ENCODE results near the gene PYHIN1.

The PYHIN1 gene

DNA sequence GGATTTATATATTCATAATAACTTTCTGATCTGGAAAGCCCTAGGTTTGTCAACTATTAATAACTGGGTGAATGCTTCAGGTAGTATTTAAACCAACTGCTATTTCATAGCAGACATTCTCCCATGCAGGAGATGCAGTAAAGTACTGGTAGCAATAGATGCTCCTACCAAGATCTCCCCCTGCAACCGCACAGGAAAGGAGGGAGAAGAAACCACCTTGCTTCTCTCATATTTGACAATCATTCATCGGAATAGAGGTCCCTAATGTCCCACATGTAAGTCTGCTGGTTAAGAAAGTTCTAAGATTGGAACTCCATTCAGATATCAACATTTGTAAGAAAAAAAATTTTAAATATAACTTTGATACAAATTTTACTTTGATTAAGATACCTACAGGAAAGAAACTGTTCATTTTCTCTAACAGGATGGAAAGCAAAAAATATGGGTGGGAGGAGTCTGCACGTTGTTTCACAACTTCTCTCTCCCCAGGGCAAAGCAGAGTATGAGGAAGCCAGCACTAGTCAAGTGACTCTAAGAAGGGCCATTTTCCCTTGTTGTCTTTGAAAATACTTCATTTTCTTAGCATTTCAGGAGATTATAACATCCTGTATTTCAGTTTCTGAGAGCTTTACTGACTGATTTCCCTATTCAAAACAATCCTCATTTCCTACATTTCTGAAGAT, at the start of gene PYHIN1:
Gene PYHIN1 (plus strand): TSS at position 498 of the 683 bp plus-strand sequence. CDS start 5,359 bp downstream, outside the sequence.
- no peak for DNase-seq (ENCODE audit: low read depth)

DNA sequence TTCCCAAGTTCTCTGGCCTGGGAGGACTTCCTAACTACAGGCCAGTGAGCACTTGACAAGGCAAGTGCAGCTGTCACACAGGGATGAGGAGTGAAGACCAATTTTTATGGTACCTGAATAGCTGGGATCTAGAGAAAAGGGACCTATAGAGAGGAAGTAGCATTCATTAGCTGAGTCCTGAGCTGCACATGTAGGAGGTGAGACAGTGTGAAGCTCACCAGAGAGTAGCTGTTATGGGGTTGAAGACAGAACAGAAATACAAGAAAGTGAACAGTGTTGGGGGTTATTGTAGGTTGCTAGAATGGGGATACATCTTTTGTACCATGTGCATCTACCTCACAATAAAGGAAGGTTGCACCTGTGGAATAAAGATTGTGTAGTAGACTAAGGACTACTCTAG, 37.7 kb upstream of the PYHIN1 start:
- DNase-seq (ENCODE audit: low read depth) = no peak

DNA sequence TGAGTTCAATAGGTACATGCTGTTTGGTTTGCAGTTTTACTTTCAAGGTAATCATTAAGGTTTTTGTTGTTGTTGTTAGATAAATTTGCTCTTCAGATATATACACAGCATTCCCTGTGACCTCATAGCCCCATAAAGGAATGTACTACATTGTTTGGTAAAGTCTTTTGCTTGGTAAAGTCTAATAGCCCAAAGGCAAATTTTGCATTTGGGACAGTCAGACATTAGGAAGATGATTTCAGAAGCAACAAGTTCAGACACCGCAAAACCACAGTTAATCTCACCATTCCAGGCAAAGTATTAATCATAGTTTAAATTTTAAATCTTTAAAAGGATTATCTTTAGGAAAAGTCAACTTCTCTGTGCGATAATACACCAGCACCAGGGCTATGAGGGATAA, 32.6 kb upstream of the PYHIN1 start:
- DNase-seq (ENCODE audit: low read depth) = no peak

DNA sequence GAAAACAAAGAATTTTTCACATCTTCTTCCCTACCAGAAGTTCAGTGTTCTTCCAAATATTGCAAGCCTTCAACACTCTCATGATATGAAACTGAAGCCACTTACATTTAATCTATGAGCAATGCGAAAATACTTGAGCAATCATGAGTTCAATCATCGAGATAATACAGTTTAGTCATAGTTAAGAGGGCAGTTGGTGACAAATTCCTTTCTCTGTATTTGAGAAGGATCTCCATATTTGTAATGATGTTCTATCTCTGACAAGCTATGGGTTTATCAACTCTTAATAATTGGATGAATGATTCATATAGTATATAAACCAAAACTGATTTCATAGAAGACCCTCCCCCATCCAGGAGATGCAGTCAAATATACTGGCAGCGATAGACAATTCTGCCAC, 29.7 kb upstream of the PYHIN1 start:
- DNase-seq (ENCODE audit: low read depth) = no peak

DNA sequence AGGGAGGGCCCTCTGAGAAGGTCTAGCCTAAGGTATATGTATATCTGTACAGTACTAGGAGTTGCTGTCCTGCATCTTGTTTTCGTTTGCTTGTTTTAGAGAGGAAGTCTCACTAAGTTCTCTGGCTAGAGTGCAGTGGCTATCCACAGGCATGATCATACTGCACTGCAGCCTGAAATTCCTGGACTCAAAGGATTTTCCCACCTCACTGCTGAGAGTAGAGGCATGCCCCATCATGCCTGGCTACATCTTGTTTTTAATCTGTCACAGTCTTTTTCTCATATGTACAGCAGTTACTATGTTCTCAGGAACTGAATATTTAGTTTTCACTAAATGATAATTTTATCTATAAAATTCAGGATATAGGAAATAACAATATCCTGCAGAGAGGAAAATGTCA, 15.3 kb upstream of the PYHIN1 start:
- no peak for DNase-seq (ENCODE audit: low read depth)

DNA sequence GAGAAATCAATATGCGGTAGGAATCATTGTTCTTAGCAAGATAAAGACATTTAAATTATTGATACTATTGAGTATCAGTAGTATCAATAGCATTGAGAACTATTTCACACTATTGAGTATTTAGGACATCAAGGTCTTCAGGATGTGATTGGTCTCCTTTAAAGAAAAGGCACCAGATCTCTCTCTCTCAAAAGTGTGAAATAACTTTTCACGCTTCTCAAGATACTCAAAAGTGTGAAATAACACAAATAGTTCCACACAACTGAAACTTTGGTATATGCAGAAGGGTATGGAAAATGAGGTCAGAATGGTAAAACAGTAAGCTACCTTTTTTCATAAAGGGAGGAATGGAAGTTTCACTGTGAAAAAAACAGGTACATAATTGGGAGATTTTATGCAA, 6.7 kb upstream of the PYHIN1 start:
- no peak for DNase-seq (ENCODE audit: low read depth)

DNA sequence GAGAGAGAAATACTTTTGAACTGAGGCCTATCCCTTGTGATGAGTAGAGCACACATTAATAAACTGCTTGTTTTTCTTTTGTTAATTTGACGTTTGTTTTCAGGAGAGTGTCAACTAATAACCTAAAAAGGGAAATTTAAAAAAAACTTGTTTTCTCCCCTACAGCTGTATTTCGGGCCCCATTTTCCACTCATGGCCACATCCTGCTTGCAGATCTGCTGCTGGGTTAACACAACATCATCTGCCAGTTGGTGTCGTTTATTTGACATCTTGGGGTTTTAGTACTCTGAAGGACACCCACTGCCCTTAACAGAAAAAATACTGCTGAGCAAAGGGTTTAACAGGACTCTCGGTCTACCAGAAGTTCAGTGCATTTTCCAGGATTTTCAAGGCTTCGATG, 848 bp upstream of the PYHIN1 start:
- DNase-seq (ENCODE audit: low read depth) = no peak

DNA sequence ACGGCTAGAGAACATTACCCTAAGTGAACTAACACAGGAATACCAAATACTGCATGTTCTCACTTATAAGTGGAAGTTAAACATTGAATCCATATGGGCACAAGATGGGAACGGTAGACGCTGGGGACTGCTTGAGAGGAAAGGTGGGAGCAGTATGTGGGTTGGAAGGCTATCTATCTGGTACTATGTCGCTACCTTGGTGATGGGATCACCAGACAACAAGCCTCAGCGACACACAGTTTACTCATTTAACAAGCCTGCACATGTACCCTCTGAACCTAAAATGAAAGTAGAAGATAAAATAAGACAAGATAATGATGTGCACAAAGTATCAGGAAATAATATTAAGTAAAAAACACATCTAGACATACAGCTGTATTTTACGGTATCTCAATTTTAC, 819 bp downstream of the PYHIN1 start:
- no peak for DNase-seq (ENCODE audit: low read depth)

DNA sequence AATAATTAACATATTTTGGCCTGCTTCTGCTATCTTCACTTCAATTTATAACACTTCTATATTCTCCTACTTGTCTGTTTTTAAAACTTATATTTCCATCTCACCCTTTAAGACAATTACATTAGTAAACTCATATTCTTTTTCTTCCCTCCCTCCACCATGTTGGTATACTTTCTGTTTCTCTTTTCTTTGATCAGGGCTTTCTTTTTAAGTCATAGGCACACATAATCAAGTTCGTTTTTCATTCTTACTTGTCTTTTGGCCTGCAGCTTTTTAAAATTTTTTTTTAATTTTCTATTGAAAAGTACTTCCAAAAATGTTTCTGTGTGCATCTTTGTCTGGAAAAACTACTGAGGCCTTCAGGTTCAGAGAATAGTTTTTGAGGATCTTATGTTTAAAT, 2.3 kb downstream of the PYHIN1 start:
- DNase-seq (ENCODE audit: low read depth) = no peak

DNA sequence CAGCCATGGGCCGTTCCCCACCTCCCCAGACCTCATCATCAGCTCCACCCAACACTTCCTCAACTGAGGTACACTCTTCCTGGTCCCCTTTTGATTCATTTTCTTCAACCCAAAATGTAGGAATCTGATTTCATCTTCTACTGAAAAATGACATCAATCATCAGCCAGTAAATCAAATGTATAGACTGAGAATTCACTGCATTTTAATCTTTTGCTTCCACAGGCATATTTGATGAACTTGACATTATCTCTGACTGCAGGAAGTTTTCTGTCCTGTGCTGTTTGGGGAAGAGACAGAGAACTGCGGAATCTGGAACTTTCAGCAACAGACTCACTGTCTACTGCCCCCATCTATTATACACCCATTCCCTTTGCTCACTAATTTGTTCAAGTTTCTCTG, 7.8 kb downstream of the PYHIN1 start:
- no peak for DNase-seq (ENCODE audit: low read depth)

DNA sequence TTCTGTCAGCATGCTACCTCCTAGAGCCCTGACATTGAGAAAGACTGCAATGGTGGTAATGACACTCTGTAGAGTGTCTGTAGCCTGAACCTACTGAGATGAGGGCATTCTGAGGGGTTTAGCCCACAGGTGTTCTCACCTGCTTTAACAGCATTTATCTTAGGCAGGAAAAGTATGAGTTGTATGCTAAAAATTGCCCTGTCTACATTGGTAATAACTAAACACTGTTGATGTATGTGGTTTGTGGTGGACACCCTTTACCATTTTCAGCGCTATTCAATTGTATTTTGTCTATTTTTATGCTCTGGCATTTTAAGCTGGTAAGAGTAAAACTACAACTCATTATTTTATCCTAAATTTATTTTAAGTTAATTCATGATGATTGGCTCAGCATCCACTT, 10.0 kb downstream of the PYHIN1 start:
- no peak for DNase-seq (ENCODE audit: low read depth)

DNA sequence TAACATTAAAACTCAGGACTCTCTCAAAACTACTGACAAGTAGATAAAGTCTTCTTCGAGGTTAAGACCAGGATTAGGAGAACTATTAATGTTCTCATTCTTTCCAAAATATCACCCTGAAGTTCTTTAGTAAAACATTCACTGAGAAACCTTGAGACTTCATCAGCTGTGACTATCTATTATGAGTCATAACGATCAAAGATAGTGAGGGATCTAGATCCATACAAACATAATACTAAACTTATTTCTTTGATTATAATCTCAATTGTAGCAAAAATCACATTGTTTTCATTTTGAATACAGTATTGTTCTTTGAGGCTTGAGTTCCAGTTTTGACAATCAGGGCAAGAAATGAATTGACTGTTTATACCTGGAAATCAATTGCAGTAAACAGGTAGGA, 11.1 kb downstream of the PYHIN1 start:
- no peak for DNase-seq (ENCODE audit: low read depth)

DNA sequence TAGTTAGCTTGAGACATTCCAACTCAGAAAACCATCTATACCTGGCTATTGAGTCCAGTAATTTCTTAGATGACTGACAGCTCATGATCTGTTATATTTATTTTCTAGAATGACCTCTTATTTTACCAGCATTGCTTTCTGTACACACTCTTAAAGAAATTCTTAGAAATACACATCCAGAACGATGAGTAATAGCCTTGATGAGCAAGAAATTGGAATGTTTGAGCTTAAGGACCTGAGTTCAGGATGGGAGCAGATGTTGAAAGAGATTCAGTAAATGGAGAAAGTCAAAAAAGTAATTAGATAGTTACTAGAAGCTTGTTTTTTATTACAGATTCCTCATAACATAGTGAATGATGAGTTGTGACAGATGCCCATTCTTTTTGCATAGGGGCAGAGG, 11.7 kb downstream of the PYHIN1 start:
- DNase-seq (ENCODE audit: low read depth) = no peak

DNA sequence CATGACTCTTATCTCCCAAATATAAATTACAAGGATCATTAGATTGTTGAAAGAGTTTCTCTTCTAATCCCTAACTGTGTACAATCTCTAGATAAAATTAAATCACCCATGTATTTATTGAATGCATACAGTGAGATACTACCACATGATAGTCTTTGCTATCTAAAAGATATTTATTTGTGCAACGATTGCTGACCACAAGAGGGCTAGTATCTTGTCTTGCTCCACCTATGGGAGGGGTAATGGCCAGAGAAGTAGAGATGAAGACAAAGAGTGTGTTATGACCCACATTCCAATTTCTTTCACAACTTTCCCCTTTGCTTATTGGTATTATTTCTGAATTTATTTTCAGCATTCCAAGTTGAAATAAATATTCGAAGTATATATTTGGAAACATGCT, 13.7 kb downstream of the PYHIN1 start:
- DNase-seq (ENCODE audit: low read depth) = no peak

DNA sequence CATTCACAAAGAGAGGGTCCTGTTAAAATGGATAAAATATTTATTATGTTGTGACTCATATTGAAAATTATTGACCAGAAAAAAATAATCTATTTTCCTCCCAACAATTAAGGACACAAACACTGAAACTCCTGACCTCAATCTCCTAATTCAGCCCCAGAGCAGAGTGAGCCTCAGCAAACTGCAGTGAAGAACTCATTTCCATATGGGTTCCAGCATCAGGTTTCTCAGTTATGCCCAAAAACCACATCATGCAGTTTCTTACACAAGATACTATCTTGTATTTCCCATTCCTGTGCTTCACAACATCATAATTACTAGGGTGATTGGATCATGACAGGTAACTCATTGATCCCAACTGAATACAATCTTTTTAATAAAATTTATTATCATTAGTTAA, 15.4 kb downstream of the PYHIN1 start:
- no peak for DNase-seq (ENCODE audit: low read depth)

DNA sequence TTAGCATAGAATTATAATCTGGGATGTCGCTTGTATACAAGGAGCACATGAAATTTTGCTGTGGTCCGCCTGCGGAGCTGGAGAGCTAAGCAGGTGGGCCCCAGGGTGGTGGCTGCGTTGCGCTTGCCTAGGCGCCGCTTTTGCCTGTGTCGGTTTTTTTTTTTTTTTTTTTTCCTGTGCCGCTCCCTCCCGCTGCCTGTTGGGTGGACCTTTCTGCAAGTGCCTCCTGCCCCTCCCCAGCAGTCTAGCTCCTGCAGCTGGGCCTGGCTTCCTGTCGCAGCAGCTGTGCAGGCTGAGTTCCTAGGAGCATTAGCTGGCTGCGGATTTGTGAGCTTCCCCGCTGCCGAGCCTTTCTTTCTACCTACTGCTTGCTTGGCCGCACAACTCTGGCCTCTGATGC, 20.6 kb downstream of the PYHIN1 start:
- DNase-seq (ENCODE audit: low read depth) = no peak

DNA sequence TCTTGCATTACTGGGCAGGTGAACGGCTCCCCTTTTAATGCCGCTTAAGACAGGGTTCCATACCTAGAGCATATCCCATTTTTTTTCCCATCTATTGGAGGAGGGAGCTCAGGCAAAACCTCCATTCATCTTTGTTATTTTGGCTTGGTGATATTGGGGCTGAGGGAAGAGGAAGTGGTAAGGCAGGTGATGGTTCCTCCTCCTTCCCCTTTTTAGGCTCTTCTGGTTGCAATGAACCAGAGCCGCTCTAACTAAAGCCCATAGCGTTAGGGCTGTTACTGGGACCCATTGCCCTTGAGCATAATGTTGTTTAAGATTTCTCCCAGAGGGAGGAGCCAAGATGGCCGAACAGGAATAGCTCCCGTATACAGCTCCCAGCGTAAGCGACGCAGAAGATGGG, 21.1 kb downstream of the PYHIN1 start:
- DNase-seq (ENCODE audit: low read depth) = no peak

DNA sequence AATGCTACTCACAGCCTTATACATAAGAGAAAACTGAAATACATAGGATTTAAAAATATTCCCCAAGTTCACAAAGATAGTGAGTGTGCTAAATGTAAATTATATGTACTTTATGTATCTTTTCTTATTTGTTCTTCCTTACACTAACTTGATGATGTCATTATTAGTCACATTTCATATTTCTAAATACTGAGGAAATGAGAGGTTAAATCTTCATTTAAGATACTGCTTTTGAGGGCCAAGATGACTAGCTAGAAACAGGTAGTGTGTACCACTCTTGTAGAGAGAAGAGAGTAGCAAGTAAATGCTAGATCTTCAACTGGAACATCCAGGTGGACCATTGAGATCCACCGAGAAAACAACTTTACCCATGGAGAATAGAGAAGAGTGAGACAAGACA, 29.8 kb downstream of the PYHIN1 start:
- no peak for DNase-seq (ENCODE audit: low read depth)

DNA sequence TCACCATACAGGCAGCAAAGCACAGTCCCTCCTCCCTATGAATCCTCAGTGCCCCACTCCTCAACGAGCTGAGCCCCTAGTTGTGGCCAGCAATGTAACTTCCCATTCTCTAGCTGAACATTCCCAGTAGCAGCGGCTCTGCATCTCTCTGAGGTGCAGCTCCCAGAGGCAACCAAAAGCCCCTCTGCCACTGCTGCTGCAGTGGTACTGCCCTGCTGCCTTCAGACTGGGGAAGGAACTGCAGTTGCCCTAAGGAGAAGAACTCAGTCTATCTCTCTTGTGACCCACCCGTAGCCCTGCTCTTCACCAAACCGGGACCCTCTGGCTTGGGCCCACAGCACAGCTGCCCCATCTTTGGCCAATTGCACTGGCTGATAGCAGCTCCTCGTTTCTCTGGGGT, 31.6 kb downstream of the PYHIN1 start:
- DNase-seq (ENCODE audit: low read depth) = no peak

DNA sequence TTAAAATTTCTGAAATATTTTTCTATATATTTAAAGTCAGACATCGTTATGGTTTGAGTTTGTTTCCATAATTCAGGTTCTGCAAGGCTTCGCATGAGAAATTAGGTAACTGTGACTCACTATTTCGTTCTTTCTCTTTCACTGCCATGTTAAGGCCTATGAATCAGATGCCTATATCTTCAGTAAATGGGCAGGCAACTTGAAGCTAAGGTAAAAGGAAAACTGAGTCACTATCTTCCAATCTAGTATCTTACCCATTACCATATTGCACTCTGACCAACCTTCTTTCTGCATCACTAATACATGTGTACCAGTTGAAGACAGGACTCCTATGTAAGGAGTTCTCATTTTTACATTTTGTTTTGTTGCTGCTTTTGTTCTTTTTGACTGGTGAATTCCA, 37.8 kb downstream of the PYHIN1 start:
- no peak for DNase-seq (ENCODE audit: low read depth)

DNA sequence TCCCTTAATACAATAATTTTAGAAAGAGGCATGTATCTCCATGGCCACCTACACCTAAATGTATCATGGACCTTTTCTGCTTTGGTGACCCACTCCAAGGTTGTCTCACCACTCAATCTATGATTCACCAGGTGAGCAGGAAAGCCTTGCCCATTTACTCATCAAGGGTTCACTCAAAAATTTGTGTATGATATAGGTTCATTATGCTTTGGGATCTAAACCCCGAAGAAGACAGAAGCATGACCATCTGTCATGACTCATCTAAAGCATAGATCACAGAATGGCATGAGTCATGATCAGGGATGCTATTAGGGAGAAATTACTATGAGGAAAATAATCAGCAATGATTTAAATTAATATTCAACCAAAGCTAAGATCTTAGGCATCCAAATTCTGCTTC, 38.5 kb downstream of the PYHIN1 start:
- no peak for DNase-seq (ENCODE audit: low read depth)

DNA sequence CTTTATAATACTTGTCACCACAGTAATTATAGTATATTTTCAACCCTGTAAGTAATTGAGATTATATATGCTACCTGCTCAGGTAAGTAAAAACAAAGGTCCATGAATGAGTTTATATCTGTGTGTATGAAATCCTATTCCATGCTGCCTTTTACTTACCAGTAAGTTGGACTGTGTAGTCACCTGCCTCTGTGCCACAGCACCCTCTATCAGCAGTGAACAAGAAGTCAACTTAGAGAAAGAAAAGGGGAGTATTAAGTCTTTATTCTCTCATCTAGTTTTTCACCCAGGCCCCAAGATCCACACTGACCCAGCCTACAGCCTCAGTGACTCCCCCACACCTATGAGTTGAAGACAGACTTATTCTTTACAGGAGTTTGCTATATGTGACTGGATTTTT, 41.5 kb downstream of the PYHIN1 start:
- DNase-seq (ENCODE audit: low read depth) = no peak

DNA sequence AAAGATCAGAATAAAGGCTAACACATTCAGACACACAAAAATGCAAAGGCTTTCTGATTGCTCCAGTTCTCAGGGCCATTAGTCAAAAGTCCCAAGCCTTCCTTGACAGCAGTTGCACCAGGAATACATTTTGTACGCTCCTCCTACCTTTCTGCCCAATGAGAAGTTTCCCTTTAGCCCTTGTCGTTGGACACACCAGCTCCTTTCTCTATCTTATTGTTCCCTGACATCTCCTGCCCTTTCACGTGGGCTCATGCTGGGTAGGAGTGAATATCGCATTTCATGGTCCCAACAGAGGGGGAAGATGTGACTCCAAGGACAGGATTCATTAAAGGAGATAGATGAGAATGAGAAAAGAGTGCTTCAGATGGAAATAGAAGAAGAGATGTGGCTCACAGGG, 44.9 kb downstream of the PYHIN1 start:
- no peak for DNase-seq (ENCODE audit: low read depth)

DNA sequence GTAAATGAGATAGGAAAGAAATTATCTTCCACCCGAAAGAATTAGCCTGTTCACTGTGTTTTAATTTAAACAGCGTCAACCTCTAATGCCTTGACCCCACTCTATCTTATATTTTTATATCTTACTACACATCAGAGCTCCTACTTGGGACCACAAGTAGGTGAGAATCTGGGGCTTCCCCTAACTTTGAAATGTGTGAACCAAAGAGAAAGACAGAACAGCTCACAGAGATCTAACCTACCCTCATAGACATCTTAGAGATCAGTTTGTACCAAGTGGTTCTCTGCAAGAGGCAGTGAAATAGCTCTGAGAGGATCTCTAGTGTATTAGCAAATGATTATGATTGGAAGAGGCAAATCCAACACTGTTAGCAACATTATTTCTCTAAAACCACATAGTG, 47.4 kb downstream of the PYHIN1 start:
- no peak for DNase-seq (ENCODE audit: low read depth)

DNA sequence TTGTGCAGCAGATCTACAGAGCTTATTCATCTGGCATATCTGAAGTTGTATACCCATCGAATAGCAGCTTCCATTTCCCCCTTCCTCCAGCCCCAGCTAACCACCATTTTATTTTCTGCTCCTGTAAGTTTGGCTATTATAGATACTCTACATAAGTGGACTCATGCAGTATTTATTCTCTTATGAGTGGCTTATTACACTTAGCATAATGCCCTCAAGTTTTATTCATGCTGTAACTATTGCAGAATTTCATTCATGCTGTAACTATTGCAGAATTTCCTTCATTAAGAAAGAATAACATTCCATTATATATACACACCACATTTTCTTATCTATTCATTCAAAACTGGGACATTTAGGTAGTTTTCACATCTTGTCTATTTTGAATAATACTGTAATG, 47.9 kb downstream of the PYHIN1 start:
- no peak for DNase-seq (ENCODE audit: low read depth)

Measured in GM04503 (cell line).